Epithelial cell of prostate (primary cell): ENCODE results near the gene FAM169A.
A peak's percentile ranks its signal among the peaks of the same experiment; 100 is the strongest.
"Not testable (repeated sequence)": the region's sequence is repeated elsewhere in the genome, so short reads cannot be mapped to it uniquely, and the experiment has no call there.

Source experiments
- DNase-seq: peaks from one replicate; pipeline ENCODE4 v3.0.0-alpha.2; 2011; ENCODE audit warnings: low read depth, low spot score
- H3K27ac ChIP-seq: fragments of 450-650 bp; 2 replicates; pipeline ENCODE4 v1.5.1; 2017; ENCODE audit warnings: mild to moderate bottlenecking

FAM169A gene

DNA sequence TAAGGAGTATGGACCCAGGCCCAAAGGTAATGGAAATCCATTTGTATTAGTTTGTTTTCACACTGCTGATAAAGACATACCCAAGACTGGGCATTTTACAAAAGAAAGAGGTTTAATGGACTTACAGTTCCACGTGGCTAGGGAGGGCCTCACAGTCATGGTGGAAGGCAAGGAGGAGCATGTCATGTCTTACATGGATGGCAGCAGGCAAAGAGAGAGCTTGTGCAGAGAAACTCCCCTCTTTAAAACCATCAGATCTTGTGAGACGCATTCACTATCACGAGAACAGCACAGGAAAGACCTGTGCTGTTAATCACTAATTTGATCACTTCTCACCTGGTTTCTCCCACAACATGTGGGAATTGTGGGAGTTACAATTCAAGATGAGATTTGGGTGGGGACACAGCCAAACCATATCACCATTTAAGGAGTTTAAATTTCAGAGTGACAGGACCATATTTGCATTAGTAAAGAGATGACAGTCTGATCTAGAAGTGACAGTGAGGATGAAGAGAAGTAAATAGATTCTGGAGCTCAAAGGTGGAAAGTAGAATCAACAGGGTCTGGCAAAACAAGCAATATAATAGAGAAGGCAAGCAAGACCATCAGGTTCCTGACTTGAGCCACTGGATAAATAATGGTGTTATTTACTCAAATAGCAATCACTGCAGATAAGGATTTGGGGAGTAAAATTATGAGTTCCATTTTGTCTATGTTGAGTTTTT is 7.5 kb upstream of the FAM169A start:
- H3K27ac ChIP-seq = no peak overlapping the region
- no peak for DNase-seq

GRCh38 chr5:74870299-74871067 is 4.3 kb upstream of the FAM169A start:
- DNase-seq = no peak
- peak overlapping the region; percentile 75 for H3K27ac ChIP-seq

DNA sequence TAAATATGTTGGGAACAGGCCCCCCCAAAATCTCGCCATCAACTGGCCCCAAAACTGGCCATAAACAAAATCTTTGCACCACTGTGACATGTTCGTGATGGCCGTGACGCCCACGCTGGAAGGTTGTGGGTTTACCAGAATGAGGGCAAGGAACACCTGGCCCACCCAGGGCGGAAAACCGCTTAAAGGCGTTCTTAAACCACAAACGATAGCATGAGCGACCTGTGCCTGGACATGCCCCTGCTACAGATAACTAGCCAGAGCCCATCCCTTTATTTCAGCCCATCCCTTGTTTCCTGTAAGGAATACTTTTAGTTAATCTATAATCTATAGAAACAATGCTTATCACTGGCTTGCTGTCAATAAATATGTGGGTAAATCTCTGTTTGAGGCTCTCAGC is 3.2 kb upstream of the FAM169A start:
- DNase-seq = not testable (repeated sequence)
- peak overlapping the region; percentile 75 for H3K27ac ChIP-seq

DNA sequence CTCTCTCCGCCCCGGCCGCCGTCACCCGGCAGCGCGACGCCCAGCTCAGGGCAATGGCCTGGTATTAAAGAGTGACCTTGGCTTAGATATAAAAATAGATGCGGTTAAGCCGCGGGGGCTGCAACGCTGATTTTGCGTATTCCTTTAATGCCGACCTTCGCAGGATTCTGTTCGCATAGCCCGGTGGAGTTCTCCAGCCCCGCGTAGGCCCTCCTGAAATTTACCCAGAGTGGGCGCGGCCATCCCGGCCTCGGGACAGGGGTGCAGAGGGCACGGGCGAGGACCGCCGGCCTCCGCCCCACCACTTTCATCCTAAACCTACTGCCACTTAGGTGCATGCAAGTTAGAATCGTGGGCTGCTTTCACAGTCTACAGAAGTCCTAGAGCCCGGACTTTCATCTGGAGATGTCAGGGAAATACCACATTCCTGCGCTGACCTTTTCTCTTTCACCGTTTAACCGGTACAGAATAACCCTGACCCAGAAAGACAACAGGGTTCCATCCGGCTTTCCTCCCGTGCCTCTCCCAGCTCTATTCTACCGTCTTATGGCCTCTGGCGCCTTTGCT is 492 bp upstream of the FAM169A start:
- DNase-seq = no peak
- peak overlapping the region; percentile 64 for H3K27ac ChIP-seq

DNA sequence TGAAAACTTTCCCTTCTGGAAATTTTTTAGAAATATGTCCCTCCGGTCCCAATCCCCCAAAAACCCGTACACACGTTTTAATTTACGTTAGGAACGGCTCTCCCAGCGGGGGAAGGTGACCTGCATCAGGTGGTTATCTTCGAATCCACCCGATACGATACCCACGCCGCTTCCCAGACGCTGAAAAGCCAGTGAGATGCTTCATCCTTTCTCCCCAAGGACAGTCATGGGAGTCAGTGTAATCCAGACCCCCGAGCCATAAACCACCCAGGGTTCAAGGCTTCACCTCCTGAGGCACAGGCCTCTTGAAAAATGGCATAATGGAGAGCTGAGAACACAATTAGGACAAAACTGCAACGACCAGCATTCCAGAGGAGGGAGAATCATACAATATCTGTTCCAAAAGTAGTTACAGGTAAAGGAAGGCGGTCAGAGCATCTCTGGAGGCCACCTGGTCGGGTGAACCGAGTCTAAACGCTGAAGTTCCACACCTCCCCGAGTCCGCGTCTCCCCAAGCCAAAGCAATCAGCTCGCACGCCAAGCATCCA is 857 bp downstream of the FAM169A start:
- no peak for DNase-seq
- peak overlapping the region; percentile 64 for H3K27ac ChIP-seq

DNA sequence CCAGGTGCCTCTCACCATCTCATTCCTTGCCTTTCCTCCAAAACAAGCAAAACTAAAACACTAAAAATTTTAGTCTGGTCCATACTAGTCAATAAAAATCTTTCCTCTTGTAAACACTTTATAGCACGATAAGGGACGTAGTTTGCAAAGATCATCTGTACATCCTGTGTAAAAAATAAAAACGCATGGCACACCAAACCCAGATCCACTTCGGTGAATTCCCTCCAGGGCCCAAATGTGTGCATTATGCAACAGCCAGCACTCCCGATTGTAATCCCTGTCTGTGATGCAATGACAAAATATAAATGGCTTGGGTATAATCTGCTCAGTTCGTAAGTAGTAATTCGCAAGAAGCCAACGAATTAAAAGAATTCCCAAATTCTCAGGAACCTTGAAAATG is 1.4 kb downstream of the FAM169A start:
- no peak for DNase-seq
- peak overlapping the region; percentile 64 for H3K27ac ChIP-seq

DNA sequence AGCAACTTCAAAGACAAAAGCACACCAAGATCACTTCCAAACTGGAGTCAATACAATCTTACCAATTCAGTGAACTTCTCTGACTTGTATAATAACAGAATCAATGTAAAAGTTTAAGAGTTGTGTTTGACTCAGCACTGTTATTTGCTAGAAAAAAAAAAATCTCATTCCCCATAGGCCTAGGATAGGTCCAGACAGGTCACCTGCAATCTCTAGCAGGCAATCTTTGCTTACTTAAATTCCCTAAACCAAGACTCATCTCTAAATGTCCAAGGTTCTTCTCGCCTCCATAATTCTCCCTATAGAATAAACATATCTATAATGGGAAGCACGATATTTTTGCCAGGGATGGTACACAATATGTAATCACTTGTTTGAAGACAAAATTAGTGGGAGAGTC is 2.5 kb downstream of the FAM169A start:
- DNase-seq = no peak
- peak overlapping the region; percentile 64 for H3K27ac ChIP-seq

DNA sequence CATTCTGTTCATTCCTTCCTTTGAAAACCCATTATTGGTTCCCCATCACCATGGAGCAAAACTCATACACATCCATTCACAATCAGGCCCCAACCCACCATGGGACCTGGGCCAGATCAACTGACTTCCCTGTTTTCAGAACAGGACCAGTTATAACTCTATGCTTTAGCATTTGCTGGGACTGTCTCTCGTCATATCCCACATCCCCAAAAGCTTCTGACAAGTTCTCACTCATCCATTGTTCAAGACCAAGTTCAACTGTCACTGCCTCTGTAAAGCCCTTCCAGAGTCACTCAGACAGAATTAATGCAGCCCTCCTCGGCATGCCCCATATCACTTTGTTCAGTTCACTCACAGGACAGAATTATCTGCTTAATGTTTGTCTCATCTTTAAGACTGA is 4.0 kb downstream of the FAM169A start:
- DNase-seq = no peak
- H3K27ac ChIP-seq = no peak overlapping the region

- H3K27ac ChIP-seq, DNase-seq: not testable (repeated sequence)
These were observed 9.2 kb downstream of the FAM169A start for GRCh38 chr5:74856975-74857374.

DNA sequence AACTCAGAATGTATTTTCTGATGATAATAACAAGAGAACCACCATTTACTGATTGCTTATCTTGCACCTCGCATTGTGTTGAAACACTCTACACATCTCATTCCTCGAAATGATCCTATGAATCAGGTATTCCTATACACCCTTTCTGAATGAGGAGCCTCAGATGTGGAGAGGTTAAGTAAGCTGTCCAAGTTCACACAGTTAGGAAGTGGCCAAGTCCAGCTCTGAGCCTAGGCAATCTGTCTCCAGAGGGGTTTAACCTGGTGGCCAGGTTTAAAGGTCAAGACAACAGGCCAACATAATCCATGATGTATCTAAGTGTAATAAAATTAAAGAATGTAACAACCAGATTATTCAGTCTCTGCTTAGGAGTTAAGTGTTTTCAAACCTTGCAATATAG is 12.9 kb downstream of the FAM169A start:
- no peak overlapping the region for H3K27ac ChIP-seq
- no peak for DNase-seq

- DNase-seq = no peak
- H3K27ac ChIP-seq = peak overlapping the region; percentile 21
These were observed 14.4 kb downstream of the FAM169A start for GRCh38 chr5:74851684-74852353.

DNA sequence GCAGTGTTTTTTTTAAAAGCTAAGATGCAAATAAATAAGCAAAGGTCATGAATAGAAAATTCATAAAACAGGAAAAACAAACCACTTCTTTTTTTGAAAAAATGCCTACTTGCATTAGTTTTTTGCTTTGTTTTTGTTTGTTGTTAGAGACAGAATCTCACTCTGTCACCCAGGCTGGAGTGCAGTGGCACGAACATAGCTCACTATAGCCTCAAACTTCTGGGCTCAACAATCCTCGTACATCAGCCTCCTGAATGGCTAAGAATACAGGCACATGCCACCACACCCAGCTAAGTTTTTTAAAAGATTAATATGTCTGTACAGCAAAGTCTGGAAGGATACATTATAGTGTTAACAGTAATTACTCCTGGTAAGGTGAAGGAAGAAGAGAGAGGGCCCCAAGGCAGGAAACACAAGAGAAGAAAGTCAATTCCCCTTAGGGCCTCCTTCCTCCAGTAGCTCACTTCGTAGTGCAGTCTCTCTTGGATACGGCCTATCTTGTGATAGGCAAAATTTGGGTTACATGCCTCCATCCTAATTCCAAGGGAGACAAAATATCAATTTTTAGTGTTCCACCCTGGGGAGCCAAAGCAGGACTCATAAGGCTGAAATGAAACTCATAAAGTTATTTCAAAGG is 15.3 kb downstream of the FAM169A start:
- no peak overlapping the region for H3K27ac ChIP-seq
- DNase-seq = no peak

GRCh38 chr5:74850030-74850429 is 16.2 kb downstream of the FAM169A start:
- no peak for DNase-seq
- no peak overlapping the region for H3K27ac ChIP-seq

DNA sequence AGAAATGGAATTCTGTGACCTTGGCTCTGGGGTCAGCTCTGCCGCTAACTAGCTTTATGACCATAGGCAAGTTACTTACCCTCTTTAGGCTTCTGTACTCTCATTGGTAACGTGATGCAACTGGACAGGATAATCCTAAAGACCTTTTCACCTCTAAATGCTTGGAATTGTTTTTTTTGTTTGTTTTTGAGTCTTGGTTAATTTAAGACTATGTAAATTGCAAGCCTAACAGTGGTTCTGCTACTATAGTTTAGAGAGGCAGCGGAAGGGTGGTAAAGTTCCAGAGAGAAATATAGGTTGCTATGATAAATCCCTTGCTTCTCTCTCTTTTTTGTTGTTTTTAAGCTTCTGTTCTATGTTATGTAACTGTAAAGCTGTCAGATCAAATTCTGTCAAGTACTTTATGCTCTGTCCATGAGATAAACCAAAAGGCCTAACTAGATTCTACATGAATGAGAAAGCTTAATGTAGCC is 17.6 kb downstream of the FAM169A start:
- no peak overlapping the region for H3K27ac ChIP-seq
- DNase-seq = no peak

- no peak for DNase-seq
- H3K27ac ChIP-seq = no peak overlapping the region
These were observed 27.0 kb downstream of the FAM169A start for GRCh38 chr5:74839229-74839628.

DNA sequence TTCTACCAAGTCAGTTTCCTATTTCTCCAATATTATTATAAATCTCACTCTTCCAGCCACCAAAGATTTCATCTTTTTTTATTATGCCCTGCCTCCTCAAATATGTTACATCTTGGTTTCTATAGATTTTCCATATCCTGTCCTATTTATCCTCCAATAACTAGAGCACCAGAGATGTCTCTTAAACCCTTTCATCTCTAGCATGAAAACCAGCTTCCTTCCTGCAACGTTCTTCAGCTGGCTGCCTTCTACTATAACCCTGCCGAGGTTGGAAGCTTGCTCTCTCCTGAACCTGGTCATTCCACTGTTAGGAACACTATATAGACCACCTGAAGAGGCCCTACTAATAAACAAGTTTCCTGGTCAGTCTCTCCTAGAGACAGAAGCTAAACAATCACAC is 27.9 kb downstream of the FAM169A start:
- no peak overlapping the region for H3K27ac ChIP-seq
- no peak for DNase-seq

DNA sequence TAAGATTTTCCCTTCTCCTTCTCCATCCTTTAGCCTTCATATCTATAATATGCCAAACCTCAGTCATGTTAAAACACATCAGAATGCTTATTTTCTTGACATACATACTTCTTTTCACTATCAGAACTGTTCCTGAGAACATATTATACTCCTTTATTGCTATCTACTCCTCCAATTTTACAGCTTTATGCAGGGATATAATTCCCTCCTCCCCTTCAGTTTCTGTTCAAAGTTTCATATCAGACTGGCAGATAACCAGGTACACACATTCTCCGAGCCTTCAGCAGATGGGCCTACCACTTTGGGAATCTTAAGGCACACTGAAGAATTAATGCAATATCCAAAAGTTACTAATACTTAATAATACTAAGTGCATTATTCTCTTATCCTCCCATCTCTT is 29.1 kb downstream of the FAM169A start:
- DNase-seq = no peak
- no peak overlapping the region for H3K27ac ChIP-seq

- H3K27ac ChIP-seq = no peak overlapping the region
- no peak for DNase-seq
These were observed 32.5 kb downstream of the FAM169A start for GRCh38 chr5:74833537-74834266.

DNA sequence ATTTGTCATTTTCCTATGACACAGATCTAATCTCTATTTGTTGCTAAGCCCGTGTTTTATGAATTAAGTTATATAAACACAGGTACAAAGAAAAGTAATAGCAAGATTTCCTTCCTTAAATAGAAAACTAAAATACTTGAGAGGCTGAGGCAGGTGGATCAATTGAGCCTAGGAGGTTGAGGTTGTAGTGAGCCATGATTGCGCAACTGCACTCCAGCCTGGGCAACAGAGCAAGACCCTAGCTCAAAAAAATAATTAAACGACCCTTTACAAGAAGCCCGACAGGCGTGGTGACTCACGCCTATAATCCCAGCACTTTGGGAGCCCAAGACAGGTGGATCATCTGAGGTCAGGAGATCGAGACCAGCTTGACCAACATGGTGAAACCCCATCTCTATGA is 36.8 kb downstream of the FAM169A start:
- no peak overlapping the region for H3K27ac ChIP-seq
- DNase-seq = no peak
